T-helper 1 cell (primary cell): Measurements from ENCODE around the gene GPR18.

ENCODE experiments used
- DNase-seq, 5 donors: peaks; one replicate each; pipeline ENCODE4 v3.0.0-alpha.2; 2012 to 2020

Gene GPR18

DNA sequence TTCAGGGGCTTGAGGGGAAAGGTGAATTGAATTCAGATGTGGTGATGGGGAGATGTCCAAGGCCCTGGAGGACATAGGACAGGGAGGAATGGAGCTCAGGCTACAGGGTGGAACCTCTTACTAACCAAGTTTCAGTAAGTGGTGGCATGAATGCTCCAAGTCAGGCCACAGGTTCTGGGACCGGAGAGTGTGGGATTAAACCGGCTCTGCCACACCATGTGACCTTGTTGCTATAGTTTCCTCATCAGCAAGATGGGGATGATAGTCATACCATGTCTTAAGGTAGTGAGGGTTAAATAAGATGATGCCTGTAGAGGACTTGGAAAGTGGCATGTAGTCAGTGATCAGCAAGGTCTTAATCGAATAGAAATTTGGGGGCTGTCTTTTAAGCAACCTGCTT, 32.7 kb upstream of the GPR18 start:
- peak in 1 of 5 donors; percentile 23 for DNase-seq

DNA sequence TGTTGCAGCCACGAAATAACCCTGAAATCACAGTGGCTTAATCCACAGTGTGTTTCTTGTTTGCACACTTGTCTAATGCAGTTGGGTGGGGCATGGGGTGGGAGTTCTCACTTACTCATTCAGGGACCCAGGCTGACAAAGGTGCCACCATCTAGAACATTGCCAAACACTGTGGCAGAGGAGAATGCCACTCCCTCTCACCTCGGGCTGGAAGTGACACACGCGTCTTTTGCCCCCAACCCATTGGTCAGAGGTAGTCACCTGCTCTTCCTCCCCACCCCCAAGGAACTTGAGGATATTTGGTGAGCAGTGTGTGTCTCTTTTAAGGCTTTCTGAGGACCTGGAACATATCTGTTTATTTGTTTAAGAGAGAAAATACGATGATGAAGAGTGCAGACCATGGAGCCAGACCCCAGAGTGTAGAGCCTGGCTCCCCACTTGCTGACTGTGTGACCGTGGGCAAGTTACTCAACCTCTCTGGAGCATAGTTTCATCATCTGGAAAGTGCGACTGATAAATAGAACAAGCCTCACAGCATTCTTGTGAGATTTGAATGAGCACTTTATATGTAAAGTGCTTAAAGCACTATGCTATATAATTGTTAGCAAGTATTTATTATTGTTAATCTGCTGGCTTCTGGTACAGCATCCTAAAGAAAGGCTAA, 31.6 kb upstream of the GPR18 start:
- peak in 2 of 5 donors; percentile 21 to 86 for DNase-seq

DNA sequence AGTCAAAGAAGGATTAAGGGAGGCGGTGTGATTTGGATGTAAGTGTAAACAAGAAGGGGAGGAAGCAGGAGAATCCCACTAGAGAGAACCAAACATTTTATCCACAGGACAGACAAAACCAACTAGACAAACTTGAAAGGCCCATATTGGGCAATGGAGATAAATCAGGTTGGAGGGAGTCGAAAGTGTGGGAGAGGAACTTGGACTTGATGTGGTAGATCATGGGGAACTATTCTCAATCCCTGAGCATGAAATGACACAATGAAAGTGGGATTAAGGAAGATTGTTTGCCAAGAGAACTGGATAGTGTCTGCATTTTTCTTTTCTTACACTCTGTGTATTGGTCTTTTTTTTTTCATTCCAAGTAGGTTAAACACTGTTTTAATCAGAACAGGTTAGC, 31.1 kb upstream of the GPR18 start:
- DNase-seq = no peak

- DNase-seq = peak in 1 of 5 donors; percentile 85
Measured at GRCh38 chr13:99288089-99288488, 29.9 kb upstream of the GPR18 start.

- DNase-seq = no peak
Measured at GRCh38 chr13:99287551-99287950, 29.4 kb upstream of the GPR18 start.

DNA sequence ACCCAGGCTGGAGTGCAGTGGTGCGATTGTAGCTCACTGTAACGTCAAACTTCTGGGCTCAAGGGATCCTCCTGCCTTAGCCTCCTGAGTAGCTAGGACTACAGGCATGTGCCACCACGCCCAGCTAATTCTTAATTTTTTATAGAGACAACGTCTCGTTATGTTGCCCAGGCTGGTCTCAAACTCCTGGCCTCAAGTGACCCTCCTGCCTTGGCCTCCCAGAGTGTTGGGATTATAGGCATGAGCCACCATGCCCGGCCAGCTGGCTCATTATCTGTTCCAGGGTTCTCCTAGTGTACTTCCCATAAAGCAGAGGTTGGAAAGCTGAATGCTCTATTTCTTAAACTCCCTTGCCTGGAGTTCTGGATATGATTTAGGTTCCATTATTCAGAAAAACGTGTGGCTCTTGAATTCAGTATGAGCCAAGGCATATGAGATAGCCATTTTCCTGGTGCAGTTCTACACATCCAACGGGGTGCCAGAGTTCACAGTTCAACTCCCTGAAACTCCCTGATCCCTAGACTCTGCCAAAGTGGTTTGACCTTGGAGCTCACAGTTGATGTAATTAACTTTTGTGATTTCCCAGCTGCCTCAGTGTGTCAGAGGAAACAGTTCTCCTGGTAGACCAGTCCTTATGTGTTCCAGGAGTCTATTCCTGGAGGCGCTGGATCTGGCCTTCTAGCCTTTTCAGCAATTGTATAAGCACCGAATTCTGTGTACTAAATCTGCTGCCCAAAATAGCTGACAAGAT, 27.4 kb upstream of the GPR18 start:
- DNase-seq = no peak

- no peak for DNase-seq
Measured at GRCh38 chr13:99282264-99283231, 24.4 kb upstream of the GPR18 start.

- peak; percentile 20 to 66 (median 48) for DNase-seq
Measured at GRCh38 chr13:99281811-99282263, 23.7 kb upstream of the GPR18 start.

GRCh38 chr13:99280166-99280565, 22.0 kb upstream of the GPR18 start:
- no peak for DNase-seq

GRCh38 chr13:99279637-99280036, 21.5 kb upstream of the GPR18 start:
- DNase-seq = no peak

DNA sequence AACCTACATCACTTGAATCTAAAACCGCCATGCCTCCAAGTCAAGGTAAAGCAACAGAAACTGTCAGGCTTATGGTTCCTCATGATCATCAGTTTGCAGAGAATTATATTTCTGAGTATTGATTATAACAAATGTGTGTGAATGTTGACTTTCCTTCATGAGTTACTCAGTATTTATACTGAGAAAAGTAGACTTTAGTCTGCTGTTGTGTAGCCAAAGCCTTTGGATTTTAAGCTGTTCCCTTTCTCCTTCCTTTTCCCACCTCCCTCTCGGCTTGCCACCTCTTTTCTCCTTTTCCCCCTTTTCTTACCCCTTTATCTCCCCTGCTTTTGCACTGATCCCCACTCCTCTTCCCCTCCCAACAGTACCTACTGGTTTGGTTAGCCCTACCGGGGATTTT, 20.7 kb upstream of the GPR18 start:
- DNase-seq = no peak

GRCh38 chr13:99278200-99278599, 20.0 kb upstream of the GPR18 start:
- peak in 1 of 5 donors; percentile 44 for DNase-seq

- DNase-seq = no peak
Measured at GRCh38 chr13:99277629-99278028, 19.4 kb upstream of the GPR18 start.

DNA sequence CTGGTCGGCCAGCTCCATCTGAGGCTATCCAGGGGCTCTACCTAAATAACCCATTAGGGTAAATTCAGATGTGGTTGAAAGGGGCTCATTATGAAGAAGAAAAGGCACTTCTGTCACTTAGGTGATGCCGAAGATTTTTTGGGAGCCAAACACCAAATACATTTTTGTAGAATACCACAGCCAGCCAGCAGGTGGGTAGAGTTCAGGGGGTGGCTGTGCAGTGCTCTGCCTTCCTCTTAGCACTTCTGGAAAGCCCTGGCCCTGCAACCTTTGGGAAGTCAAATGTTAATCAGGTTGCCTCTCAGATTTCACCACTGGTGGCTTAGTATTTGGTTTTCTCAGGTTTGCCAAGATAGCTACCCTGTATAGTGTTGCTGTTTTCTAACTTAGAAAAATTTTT, 18.5 kb upstream of the GPR18 start:
- DNase-seq = no peak

- peak in 3 of 5 donors; percentile 24 to 58 (median 31) for DNase-seq
Measured at GRCh38 chr13:99275093-99275469, 16.9 kb upstream of the GPR18 start.

DNA sequence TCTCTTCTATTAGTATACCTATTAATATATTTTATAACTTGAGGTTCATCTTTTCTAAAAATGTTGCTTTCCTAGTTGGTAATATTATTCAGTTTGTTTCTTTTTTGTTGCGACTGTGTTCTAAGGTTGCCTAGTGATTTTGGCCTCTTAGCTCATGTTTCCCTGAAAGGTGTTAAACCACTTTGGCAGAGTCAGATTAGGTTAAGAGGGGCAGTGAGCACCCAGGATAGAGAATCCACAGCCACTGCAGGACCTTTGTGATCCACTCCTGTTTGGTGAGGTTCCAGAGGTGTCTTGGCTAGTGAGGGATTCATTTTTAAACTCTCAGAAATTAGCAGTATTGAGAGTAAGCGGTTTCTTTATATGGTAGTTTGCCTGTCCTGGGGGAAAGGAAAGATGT, 14.9 kb upstream of the GPR18 start:
- DNase-seq = no peak

- DNase-seq = no peak
Measured at GRCh38 chr13:99272481-99272880, 14.3 kb upstream of the GPR18 start.

DNA sequence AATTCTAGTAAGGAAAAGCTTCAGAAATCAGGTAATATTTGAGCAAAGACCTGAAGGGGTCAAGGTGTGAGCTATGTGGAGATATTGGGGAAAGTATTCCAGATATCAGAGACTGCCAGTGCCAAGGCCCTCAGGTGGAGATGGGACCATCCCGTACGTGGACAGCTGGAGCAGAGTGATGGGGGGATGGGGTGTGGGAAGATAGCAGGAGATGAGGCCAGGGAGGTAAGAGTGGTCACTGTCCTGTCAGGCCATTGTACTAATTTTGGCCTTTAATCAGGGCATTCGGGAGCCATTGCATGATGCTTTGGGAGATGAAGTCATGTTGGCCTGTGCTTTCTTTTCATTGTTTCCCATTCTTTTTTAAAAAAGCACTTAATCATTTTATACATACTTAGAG, 13.1 kb upstream of the GPR18 start:
- no peak for DNase-seq

DNA sequence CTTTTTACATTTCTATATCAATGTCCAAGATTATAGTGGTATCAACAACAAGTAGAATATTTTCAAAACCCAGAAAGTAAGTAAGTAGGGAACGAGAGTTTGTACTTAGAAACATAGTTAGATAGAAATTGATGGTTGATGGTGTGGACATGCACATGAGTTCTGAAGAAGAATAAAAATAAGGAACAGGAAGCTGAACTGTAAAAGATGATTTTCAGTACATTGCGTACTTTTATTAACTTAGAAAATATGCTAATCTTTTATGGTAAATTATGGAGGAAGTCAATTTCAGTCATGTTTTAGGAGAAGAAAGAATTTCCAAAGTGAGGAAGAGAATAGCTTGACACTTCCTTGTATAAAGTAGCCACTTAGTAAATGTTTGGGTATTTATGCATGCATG, 12.3 kb upstream of the GPR18 start:
- DNase-seq = no peak

DNA sequence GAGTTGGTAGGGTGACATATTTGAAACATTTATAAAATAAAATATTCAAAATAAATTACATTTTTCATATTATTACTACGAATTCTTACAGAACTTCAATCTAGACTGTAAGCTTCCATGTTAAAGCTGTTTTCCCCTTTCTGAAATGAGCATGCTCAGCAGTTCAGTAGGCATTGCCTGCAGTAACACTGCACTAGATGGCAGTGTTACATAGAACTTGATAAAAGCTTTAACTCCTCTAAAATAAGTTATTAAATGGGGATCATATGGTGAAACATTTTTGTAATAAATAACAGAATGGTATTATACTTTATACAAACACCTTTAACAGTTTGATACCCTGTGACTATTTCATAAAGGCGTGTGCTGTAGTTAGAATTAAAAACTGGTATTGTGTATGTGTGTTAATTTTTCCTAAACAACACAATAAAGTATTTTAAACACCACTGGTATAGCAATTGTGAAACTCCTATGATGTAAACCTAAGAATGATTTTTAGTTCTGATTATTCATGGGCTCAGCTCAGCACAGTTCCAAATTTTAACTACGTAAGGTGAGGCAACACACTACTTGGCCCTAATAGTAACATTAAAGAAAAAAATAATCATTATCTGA, 11.6 kb upstream of the GPR18 start:
- peak in 1 of 5 donors; percentile 73 for DNase-seq

DNA sequence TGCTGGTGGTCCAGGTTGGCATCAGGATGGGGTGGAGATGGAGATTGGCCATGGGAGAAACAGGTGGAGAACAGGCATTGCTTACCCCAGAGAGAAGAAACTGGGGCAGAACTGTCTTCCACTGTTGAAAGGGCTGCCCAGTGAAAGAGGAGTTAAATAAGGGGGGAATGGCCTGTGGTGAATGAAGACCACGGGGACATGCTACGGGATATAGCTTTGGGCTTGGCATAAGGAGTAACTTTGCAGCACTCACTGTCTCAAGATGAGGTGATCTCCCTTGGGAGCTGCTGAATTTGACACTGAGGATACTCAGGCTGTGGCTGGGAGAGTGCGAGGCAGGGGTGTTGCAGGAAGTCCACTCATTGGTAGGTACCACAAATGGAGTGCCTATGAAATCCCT, 10.6 kb upstream of the GPR18 start:
- DNase-seq = no peak

DNA sequence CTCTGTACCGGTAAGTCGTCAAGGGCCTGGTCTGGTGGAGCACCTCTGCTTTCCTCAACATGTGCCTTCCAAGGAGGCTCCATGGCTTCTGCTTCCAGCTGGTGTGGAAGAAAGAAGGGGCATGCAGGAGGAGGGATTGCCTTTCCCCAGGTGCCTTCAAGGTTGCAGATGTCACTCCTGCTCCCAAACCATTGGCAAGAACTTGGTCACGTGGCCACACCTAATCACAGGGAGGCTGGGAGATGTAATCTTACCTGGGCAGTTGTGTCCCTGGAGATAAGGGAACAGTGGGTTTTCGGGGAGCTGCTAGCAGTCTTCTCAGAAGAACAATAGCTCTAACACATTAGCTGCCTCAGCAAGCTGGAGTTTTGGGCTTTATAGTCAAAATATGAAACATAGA, 9.7 kb upstream of the GPR18 start:
- DNase-seq = no peak

- no peak for DNase-seq
Measured at GRCh38 chr13:99266827-99267226, 8.6 kb upstream of the GPR18 start.
